AG08395 (cell line): ENCODE data around the gene RIN3.

Experiments used
- DNase-seq: peaks from one replicate; pipeline ENCODE4 v3.0.0; 2012; ENCODE audit warnings: mixed read lengths, low spot score

Gene RIN3

DNA sequence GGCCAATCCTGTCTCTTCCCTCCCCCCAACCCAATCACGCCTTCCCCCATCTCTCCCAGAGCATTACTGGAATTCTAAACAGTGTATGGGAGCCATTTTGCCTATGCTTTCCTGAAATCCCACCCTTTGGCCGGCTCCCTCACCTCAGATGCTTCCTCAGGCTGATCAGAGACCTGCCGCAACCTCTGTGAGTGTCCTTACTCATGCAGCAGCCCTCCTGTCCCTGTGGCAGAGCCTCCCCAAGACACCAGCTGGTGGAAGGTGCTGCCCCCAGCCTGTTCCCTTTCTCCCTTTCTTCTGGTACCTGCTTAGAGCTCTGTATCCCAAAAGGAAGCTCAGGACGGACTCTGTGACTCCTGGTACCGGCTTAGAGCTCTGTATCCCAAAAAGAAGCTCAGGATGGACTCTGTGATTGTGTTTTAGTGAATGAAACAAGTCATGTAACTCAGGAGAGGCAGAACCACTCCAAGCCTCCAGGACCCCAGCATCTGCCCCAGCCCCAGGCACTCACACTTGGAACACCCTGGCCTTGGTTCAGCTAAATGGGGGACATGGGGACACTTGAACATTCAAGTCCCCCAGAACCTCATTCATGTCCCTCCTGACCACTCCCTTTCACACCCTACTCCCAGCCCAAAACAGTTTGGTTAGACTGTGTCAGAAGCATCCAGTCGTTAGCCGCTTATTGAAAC, 29.3 kb upstream of the RIN3 start:
- DNase-seq, result no peak

DNA sequence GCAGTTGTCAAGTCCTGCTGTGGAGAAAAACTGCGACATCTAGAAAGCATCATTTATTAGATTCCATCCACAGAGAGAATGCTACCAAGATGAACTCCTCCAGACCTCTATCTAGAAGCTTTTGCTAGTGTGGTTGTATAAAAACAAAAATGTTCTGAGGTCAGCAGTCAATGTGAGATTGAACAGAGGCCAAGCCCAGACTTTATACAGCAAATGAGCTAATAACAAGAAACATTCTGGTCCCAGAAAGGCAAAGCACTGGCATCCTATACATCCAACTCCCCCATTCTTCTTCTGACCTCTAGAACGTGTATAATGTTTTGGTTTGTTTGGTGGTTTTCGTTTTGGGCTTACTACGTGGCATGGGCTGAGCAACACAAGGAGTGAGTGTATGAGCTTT, 26.7 kb upstream of the RIN3 start:
- no peak for DNase-seq

DNA sequence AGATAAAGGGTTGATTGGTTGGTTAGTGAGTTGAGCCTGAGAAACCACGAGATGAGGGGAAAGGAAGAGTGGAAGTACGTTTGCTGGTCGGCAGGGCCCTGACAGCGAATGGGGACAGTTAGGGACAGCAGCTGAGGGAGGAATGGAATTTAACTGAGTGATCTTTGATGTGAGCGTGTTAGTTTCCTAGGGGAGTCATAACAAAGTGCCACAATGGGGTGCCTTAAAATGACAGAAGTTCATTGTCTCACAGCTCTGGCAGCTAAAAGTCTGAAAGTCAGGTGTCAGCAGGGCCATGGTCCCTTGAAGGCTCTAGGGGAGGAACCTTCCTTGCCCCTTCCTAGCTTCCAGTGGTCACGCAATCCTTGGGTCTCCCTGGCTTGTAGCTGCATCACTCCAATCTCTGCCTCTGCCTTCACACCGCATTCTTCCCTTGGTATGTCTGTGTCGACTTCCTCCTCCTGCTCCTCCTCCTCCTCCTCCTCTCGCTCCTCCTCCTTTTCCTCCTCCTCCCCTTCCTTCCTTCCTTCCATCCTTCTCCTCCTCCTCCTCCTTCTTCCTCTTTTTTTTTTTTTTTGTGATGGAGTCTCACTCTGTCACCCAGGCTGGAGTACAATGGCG, 26.0 kb upstream of the RIN3 start:
- DNase-seq, result no peak

DNA sequence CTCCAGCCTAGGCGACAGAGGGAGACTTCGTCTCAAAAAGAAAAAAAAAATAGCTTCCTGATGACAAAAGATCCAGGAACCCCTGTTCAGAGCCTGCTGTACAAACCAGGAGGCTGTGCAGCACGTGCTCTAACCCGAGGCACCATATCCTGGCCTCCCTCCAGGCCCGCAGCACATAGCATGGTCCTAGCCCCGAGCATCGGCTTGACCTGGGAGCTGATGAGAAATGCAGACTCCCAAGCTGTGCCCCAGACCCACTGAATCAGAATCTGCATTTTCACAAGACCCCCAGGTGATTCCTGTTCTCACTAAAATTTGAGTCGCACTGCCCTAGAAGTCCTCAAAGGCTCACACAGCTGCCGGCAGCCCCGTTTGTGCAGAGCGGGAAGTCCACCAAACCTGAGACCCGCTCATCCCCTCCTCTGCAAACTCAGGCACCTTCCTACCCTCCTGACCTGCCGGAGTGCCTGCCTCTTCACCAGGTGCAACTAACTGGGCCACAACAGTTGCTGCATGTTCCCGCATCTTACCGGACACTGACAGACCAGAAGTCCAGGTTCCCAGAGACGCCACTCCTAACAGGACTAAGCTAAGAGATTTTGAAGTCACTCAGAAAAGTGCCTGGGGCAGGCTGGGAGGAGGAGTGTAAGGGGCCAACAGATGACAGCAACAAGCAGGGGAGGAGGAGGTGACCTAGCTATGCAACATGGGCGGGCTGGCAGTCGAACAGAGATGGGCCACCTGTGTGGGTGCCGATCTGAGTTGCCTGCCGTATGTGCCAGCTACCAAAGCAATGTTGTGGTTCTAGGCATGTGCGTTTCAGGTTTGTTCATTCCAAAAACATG, 24.0 kb upstream of the RIN3 start:
- no peak for DNase-seq

DNA sequence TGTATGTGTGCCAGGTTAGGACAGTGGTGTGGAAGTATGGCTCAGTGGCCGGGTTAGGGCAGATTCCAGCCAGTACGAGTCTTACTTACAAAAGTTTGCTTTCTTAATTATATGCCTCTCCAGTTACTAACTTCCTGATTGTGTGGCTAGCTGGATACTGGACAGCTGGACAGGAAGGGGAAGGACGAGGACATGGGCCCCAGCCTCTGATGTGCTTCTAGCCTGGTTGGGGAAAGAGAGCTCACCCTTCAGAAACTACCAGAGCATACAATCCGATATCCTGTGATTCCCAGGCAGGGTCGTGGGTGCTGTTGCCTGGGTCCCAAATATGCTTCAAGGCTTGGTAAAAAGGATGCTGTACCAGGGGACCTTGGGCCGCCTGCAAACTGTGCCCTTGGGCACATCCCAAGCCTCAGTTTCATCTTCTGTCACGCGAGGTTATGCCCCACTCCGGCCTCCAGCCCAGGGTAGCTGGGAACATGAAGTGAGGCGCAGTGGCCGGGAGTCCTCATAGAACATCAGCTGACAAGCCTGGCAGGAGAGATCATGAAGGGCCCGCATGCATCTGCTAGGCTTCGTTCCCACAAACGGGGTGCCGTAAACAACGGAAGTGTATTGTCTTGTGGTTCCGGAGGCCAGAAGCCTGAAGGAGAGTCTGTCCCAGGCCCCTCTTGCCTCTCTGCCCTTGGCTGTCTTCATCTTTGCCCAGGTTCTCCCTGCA, 23.2 kb upstream of the RIN3 start:
- no peak for DNase-seq

DNA sequence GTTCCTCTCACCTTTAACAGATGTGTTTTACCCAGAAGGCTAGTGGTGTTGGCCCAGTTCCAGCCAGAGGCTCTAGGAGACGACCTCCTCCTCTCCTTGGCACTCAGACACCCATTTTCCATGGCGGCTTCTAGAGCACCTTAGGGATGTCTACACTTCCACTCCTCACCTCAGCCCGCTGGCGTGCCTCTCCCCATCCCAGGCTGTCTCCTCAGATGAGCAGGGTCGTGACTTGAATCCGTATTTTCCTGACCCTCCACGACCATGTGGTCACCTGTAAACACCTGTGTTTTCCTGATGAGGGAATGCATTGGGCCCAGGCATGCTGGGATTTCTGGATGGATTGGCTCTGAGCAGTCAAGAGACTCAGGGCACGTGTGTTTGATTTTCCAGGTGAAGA, 21.8 kb upstream of the RIN3 start:
- DNase-seq, result no peak

DNA sequence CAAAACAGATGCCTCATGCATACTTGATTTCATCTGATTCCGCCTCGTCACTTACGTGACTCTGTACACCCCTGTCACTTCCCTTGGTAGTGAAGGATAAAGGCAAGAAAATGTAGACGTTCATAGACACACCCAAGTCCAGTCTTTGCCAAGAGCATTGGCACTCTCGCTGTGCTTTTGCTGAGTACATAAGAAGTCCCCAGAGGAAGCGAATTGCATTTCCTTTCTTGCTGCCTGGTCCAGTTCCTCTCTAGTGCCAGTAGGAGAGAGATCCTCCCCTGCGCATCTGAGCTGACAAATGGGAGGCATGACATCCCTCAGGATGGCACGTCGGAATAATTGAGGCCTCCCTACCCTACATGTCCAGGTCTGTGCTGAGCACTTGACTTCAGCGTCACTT, 21.3 kb upstream of the RIN3 start:
- DNase-seq, result no peak

DNA sequence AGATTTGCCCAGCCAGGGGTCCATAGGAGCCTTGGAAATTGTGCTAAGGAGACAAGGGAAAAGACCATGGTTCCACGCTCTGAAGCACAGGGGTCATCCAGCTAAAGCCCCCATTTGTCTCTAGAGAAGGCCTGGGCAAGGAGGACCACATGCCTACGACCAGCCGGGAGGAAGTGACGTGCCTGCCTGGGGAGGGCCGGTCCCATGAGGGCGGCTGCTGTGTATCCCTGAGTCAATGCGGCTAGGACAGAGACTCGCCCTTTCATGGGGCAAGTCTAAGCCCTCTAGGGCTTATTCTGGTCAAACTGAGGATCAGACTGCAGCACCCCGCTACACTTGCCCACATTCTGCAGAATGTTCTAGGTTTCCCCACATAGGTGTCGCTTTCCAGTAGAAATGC, 20.6 kb upstream of the RIN3 start:
- DNase-seq, result no peak

DNA sequence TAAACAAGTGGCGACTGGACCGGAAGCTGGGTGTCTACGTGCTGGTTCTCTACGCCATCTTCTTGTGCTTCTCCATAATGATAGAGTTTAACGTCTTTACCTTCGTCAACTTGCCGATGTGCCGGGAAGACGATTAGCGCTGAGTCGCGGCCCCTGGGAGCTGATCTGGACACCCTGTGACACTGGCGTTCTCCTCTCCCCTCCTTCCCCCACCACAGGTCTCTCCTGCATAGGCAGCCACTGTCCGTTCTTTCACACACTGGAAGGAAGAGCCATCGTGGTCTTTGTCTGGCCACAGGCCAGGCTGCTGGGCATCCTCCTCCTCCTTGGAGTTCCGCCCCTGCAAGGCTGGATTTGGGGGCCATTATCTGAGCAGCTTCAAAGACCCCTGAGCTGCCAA, 20.1 kb upstream of the RIN3 start:
- DNase-seq, result no peak

DNA sequence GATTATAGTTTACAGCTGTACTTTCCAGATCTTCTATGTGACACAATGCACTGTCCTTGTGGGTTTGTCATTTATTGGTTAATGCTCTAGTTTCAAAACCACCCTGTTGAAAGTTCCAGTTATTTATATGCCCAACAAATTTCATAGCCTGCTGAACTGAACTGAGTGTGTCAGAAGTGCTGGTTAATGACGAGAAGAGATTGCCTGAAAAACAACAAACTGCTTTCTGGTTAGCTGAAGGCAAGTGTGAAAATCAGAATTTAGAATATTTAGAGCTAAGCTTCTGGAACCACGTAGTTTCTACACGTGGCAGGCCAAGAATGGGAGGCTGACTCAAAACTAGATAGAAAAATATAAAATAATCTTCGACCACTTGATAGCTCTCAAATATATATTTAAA, 19.1 kb upstream of the RIN3 start:
- DNase-seq, result no peak

DNA sequence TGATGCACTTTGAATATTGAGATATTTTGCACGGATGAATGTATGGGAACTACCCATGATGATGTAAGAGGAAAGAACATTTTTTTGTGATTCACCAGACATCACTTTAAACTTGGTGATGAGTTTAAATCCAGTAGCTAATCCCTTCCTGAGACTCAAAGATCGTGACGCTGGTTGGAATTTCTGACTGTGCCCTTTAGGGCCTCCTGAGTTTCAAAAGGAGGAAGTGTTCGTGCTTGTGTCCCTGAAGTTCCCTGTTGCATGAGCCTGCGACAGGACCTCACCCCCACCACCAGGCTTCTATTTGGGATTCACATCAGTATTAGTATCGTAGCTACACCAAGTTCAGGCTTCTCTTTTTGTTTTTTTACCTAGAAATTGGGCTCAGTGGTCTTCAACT, 18.6 kb upstream of the RIN3 start:
- no peak for DNase-seq

DNA sequence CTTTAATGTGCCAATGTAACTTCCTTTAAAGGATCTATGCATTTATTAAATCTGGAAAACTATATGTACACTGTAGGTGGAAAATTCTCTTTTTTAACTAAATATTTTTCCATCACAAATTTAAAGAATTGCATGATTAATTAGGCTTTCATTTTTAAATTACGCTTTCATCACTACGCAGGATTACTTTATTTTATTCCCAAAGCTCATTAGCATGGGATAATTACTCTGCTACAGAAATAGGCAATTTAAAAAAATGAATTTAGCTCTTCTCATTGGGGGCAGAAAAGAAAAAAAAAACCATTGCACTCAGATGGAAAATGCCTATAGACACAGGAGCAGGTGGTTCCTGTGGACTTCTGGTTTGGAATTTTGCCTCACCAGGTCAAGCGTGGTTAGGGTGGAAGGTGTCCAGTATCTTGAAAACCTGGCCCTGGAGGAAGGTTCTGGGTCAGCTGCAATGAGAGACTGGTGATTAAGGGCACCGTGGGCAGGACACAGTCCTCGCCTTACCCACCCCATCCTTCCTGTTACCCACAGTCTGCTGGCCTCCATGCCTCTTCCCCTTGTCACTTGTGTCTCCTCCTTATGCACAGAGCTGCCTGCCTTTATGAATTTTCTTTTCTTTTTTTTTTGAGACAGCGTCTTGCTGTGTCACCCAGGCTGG, 17.3 kb upstream of the RIN3 start:
- DNase-seq, result no peak

DNA sequence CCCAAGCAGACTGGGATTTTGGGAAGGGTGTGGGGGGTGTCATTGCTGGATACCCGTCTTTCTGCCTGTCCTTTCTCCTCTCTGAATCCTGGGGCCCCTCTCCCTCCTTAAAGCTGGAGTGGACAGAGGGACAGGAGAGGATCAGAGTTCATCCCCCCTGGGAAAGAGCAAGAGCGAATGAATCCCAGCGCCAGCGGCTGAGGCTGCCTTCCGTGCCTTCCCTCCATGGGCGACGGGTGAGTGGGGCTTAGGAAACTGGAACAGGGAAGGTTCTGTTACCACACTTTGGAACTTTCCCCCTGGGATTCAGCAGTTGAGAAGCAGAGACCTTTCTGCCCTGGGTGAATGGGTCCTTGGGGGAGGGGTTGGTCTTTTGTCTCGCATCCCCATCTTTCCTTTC, 16.2 kb upstream of the RIN3 start:
- DNase-seq, result no peak

DNA sequence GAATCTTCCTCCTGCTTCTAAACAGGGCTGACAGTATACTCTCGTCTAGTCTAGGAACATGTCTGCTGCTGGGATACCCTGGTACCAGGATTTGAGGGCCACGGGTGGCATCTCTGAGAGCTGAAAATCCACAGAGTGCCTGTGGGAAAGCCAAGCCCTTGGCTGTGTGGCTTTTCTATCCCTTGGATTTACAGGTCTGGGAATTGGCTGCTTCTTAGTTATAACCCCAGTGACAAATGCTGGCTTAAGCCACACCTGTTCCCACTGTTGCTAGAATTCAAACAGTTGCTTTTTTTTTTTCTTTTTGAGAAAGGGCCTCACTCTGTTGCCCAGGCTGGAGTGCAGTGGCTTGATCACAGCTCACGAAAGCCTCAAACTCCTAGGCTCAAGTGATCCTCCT, 14.3 kb upstream of the RIN3 start:
- no peak for DNase-seq

DNA sequence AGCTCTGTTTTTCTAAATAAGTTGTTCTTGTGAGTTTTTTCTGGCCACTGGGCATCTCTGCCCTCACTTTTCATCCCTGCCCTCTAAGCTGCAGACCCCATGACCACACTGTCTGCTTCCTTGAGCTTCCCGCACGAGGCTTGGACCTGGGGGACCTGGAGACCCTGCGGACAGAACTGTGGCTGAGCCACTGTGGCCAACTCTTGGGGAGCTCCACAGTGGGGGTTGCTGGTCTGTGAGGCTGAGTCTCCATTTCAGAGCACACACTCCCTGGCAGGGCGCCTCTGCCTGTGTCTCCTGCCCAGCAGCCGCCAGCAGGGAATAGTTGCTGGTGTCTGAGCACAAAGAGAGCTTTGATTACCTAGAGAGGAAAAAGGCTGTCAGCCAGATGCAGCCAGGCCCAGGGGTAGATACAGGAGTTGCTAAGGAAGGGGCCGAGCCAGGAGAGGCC, 13.1 kb upstream of the RIN3 start:
- DNase-seq, result no peak

DNA sequence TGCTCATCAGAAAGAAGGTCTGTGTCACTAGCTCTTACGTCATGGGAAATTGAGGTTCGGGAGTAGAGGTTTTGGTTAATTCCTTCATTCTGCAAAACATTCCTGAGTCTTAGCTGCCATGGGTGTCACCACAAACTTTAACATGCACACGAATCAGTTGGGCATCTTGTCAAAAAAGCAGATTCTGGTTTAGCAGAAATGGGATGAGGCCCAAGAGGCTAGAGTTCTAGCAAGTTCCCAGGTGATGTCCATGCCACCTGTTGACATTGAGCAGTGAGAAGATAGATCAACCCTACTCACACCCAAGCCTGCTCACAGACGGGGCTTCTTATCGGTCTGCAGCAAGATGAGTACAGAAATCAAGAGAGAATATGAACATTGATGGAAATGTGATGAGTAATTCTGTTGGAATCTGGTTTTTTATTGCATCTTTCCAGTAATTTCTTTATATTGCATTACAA, 11.7 kb upstream of the RIN3 start:
- peak; percentile 76 for DNase-seq

DNA sequence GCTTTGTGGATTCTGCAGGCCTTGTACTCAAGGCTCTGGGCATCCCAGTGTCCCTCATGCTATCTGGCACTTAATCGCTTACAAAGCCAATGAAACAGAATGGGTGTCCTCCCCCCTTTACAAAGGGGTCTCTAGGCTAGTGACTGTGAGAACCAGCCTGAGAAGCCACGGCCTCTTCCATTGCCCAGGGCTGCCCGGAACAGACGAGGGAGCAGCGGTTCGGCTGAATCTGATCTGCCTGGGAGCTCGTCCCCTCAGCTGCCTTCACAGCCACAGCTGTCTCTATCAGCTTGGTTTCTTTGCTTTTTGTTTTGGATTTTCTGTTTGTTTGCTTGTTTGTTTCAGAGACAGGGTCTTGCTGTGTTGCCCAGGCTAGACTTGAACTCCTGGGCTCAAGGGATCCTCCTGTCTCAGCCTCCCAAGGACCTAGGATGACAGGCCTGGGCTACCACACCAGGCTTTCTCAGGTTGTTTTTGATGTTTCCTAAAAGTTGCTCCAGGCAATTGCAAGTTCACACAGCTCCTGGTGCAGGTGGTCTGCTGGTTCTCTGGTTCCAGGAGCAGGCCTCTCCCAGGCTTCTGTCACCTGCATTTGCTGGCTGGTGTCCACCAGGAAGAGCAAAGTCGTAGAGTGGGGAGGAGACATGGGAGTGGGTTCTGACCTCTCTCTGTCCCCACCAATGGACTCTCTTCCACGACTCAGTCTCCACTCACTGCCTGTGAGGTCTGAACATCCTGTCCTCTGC, 10.9 kb upstream of the RIN3 start:
- DNase-seq, result no peak

DNA sequence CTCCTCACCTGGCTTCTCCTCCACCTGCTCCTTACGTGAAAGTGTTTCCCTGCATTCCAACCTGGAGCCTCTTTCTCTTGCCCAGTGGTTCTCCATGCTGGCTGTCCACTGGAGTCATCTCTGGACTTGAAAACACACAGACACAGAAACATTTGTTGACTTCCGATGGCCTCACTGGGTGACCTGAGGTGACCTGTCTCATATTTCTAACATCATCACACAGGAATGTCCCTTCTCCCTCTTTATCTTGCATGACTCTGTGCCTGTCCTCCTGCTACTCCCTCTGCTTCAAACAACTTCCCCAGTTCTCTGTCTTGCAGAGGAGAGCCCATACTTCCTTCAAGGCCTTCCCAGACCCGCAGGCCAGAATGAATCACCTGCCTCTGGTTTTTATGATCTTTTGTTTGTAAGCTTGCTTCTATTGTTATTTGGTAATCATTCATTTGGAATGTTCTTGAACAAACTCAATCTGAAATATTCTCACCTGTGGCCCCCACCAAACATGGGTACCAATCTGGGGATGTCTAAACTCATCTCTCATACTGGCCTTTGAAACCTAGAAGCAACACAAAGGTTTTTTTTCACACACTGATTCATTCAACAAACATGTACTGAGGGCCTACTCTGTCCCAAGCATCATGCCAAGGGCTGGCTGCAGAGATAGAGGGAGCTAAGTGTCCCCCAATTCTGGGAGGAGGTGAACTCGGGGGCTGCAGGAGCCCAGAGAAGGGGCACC, 9.7 kb upstream of the RIN3 start:
- DNase-seq, result peak; percentile 85

DNA sequence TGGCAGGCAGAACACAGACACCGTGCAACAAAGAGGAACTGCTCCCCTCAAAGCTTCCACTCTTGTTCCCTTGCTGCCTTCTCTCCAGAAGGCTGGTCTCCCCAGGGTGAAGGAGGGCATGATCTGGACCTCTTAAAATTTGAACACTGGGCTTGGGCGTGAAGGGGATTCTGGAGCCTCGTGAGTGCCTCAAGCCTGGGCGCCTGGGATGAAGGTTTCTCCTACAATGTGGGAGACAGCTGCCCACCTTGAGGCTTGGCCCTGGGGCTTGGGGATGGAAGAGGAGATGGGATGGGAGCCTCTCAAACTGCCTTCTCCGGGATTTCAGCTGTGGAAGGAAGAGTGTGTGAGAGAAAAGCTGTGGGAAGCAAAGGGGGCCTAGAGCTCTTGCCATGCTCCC, 7.8 kb upstream of the RIN3 start:
- no peak for DNase-seq

DNA sequence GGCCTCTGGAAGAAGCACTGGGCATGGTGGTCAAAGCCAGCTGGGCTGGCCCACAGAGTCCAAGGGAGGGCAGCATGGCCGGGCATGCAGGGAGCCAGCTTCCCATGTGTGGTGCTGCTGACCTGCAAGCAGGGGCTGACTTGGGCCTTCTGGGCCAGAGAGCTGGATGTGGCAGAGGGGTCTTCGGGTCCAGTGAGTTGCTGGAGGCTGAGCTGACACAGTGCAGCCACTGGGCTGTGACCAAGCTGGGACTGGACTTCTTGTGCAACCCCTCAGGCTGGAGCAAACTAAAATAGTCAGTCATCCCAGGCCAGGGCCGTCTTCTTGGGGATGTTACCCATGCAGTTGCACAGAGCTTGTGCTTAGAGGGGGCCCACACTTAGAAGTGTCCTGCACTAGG, 7.3 kb upstream of the RIN3 start:
- DNase-seq, result no peak
